H1 (cell line): ENCODE results near the gene GAS6. TPM values are rescaled to one million over a fixed set of nuclear protein-coding genes. Genes with fewer than 3 reads are reported as not detected.

Source experiments
- BRCA1 ChIP-seq: IDR thresholded peaks from 2 replicates; pipeline ENCODE4 v1.6.1; 2012; ENCODE audit warnings: low read depth, low read length, improper control_type of control experiment
- CTBP2 ChIP-seq: IDR thresholded peaks from 2 replicates; pipeline ENCODE4 v1.7.0; 2011; ENCODE audit warnings: borderline replicate concordance, mild to moderate bottlenecking, moderate library complexity, mixed read lengths, low read length; ENCODE audit not compliant: insufficient read depth, insufficient read length
- JUN ChIP-seq: IDR thresholded peaks from 2 replicates; pipeline ENCODE4 v1.6.1; 2011; ENCODE audit warnings: low read depth, mild to moderate bottlenecking, improper control_type of control experiment, low read length
- KDM4A ChIP-seq: IDR thresholded peaks from one replicate; pipeline ENCODE4 v1.7.1; 2012; ENCODE audit warnings: low read depth, mild to moderate bottlenecking, moderate library complexity, low read length, inconsistent platforms; ENCODE audit not compliant: severe bottlenecking
- SP2 ChIP-seq: IDR thresholded peaks from 2 replicates; pipeline ENCODE4 v1.6.1; 2012; ENCODE audit warnings: mild to moderate bottlenecking, low read length, inconsistent platforms
- SUZ12 ChIP-seq: fragments of 200-600 bp; sonication (generic); IDR thresholded peaks from 2 replicates; pipeline ENCODE4 v1.6.1; 2012; ENCODE audit warnings: mild to moderate bottlenecking, inconsistent platforms, low read length, moderate library complexity, mixed read lengths
- TEAD4 ChIP-seq: IDR thresholded peaks from 2 replicates; pipeline ENCODE4 v1.6.1; 2012; ENCODE audit warnings: low read depth, low read length, inconsistent platforms, mixed read lengths
- polyA plus RNA-seq, 7 experiments: library from polyadenylated mRNA; depleted of rRNA in 3 of 7; stranded (reverse) in 5 of 7; unstranded in 2 of 7; fragments of >200 nt in 5 of 7; fragments of 200-250 nt in 2 of 7; gene quantifications; 1 replicate in 5 of 7; 2 replicates in 1 of 7; 4 replicates in 1 of 7; pipeline versions ENCODE4 v1.2.1 to v1.2.3, GENCODE V29; 2011 to 2013; ENCODE audit warnings: missing spikeins in 2 of 7, mixed read lengths in 2 of 7
- total RNA-seq: library from RNA; stranded (reverse); fragmentation: NEBNext Ultra II Directional; extraction: Animal tissue kit (Norgen Biotek cat#: 25700); gene quantifications from 2 replicates; pipeline ENCODE4 v1.2.1, GENCODE V29; 2021

The GAS6 gene
- total and polyA plus RNA-seq, 2 of the 8 experiments (the other 6 are each of a cell fraction or from before 2014, with no cell fraction given): 18.6 to 31.0 TPM

DNA sequence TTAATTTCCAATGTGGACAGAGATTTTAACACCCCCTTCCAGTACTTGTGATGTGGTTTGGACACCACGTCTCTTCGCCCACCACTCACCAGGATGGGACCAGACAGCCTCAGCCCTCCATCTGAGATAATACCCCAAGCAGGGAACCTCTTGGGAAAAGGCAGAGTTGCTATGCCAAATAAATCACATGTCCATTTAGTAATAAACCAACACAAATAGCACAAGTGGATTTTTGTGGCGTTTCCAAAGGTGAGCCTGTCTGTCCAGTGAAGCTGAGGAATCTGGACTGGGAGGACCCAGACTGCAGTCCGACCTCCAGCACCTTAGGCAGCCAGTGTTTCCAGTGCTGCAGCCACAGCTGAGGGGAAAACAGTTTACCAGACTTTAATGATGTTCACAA, 34.1 kb upstream of the GAS6 start (continued):
- TF ChIP-seq TEAD4: no peak
- no peak for TF ChIP-seq KDM4A
- TF ChIP-seq JUN: no peak
- no peak for TF ChIP-seq SP2
- no peak for TF ChIP-seq CTBP2
- no peak for TF ChIP-seq SUZ12
- TF ChIP-seq BRCA1: no peak
